IMR-90 (cell line): ENCODE data around the gene CMTM5.

Experiments used
- CEBPB ChIP-seq: IDR thresholded peaks from 2 replicates; pipeline ENCODE4 v1.6.1; 2012; ENCODE audit warnings: low read depth, low read length, improper control_type of control experiment
- CHD1 ChIP-seq: IDR thresholded peaks from 2 replicates; pipeline ENCODE4 v1.6.1; 2012; ENCODE audit warnings: low read depth, low read length, improper control_type of control experiment
- CTCF ChIP-seq: conservative IDR thresholded peaks from 2 replicates; pipeline ENCODE4 v1.5.1; 2012; ENCODE audit warnings: mild to moderate bottlenecking, low read depth, low read length, improper control_type of control experiment
- FOS ChIP-seq: fragments of 150-350 bp; IDR thresholded peaks from 2 replicates; pipeline ENCODE4 v1.6.1; 2016; ENCODE audit warnings: low read depth, low read length
- MAZ ChIP-seq: IDR thresholded peaks from 2 replicates; pipeline ENCODE4 v1.6.1; 2012; ENCODE audit warnings: low read depth, mild to moderate bottlenecking, low read length, improper control_type of control experiment, moderate library complexity, borderline replicate concordance
- POLR2A ChIP-seq: IDR thresholded peaks from 2 replicates; pipeline ENCODE4 v1.6.1; 2012; ENCODE audit warnings: mild to moderate bottlenecking, low read depth, low read length
- SMC3 ChIP-seq: fragments of 150-350 bp; IDR thresholded peaks from 2 replicates; pipeline ENCODE4 v1.6.1; 2016; ENCODE audit warnings: low read depth, mild to moderate bottlenecking, antibody characterized with exemption, low read length, moderate library complexity
- TF ChIP-seq, protein P1 (sequence below): fragments of 150-350 bp; IDR thresholded peaks from 2 replicates; pipeline ENCODE4 v1.6.1; 2016; ENCODE audit warnings: low read depth, mild to moderate bottlenecking, low read length, moderate library complexity, borderline replicate concordance

- TF ChIP-seq CTCF (no peak), FOS (no peak), MAZ (no peak), SMC3 (no peak), POLR2A (no peak), CHD1 (no peak), CEBPB (no peak)
- TF ChIP-seq, protein P1, sequence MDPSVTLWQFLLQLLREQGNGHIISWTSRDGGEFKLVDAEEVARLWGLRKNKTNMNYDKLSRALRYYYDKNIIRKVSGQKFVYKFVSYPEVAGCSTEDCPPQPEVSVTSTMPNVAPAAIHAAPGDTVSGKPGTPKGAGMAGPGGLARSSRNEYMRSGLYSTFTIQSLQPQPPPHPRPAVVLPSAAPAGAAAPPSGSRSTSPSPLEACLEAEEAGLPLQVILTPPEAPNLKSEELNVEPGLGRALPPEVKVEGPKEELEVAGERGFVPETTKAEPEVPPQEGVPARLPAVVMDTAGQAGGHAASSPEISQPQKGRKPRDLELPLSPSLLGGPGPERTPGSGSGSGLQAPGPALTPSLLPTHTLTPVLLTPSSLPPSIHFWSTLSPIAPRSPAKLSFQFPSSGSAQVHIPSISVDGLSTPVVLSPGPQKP: no peak
These were observed 48.3 kb downstream of the CMTM5 start for GRCh38 chr14:23425169-23425568.
